ENCODE measurements around the gene OSBPL2. TPM values are rescaled to one million over a fixed set of nuclear protein-coding genes. Genes with fewer than 3 reads are reported as not detected.
A peak's percentile ranks its signal among the peaks of the same experiment; 100 is the strongest.

Gene OSBPL2
- total and polyA plus RNA-seq, 3 donors from 2014 or later, result 48.5 to 57.2 (median 49.8) TPM

GRCh38 chr20:62304331-62305148, 66.2 kb downstream of the OSBPL2 start:
- Histone ChIP-seq H3K27ac (peak overlapping the region in 1 of 2 donors; percentile 24), H3K9me3 (no peaks in the 10 kb centered on the region), H3K4me1 (peaks cover 28% of the 10 kb centered on the region), H3K27me3 (no peaks in the 10 kb centered on the region), H3K4me3 (peak overlapping the region; percentile 71 to 95), H3K36me3 (ENCODE audit: low read depth, missing control alignments) (no peaks in the 10 kb centered on the region)
- intact Hi-C loops (cut with DNase I; ENCODE audit: low total_unique reads), result loop anchor here (5.0 kb wide), 1 partner anchor 78 kb away; no protein-coding TSS in a partner anchor
- WGBS, 2 donors, result 51 to 64% methylated on average over 10 to 29 of the region's 29 CpGs
- TF ChIP-seq POLR2A (IDR thresholded peaks at IDR 0.05), result no peak
- no peak for TF ChIP-seq CTCF (IDR thresholded peaks at IDR 0.05)
- no peak for DNase-seq

DNA sequence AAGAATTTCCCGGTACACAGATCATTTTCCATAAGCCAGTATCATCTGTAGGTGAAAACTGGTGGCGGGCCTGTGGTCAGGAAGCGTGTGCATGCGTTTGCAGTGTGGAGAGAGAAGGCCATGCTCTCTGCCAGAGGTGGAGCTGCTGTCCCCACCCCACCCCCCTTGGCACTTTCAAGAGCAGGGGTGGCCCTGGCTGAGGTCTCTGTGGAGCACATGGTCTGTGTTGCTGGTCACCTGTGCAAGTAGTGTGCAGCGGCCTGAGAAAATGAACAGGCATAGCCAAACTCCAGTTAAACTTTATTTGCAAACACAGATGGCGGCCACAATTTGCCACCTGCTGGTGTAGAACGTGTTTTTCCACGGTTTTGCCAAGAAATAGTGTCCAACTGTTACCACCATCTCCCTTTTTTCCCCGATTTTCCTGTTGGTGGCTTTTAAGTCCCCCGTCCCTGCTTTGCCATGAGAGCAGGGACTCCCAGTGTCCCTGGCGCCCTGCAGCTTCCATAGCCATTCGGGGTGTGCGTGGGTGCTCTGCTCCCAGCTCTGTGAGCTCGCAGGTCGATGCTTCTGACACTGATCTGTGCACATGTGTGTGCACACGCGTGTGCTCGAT, 66.9 kb downstream of the OSBPL2 start:
- WGBS, 2 donors, result 75 to 81% methylated on average over 16 to 18 of the region's 18 CpGs
- no peak overlapping the region for H3K4me3 ChIP-seq
- DNase-seq, result no peak
- peaks cover 23% of the 10 kb centered on the region for H3K4me1 ChIP-seq
- intact Hi-C loops (cut with DNase I; ENCODE audit: low total_unique reads), result no loop called here
- no peaks in the 10 kb centered on the region for H3K27me3 ChIP-seq
- TF ChIP-seq POLR2A (IDR thresholded peaks at IDR 0.05) (no peak), CTCF (IDR thresholded peaks at IDR 0.05) (no peak)
- no peaks in the 10 kb centered on the region for H3K9me3 ChIP-seq
- no peak overlapping the region for H3K27ac ChIP-seq
- H3K36me3 ChIP-seq (ENCODE audit: low read depth, missing control alignments), result no peaks in the 10 kb centered on the region

DNA sequence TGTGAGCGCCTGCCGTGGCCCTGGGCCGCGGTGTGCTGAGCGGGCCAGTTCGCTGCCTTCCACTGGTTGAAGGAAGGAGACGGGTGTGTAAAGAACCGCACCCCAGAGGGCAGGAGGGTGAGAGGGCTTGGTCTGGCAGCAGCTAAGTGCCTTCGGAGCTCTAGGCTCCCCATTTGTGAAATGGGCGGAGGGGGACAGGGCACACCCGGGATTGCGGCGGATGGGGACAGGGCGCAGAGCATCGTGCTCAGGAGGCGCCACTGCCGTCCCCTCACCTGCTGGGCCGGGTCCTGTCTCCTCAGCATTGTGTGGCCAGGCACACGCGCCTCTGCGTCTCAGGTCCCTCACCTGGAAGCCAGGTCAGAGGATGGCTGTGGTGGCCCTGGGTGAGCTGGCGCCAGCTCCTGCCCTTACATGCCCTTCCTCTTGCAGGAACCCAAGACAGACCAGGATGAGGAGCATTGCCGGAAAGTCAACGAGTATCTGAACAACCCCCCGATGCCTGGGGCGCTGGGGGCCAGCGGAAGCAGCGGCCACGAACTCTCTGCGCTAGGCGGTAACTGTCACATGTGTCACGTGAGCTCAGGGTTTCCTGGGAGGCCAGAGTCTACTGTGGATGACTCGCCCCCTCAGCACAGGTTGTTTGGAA, 67.6 kb downstream of the OSBPL2 start:
- H3K4me1 ChIP-seq, result peaks cover 18% of the 10 kb centered on the region
- no peak overlapping the region for H3K4me3 ChIP-seq
- H3K9me3 ChIP-seq, result no peaks in the 10 kb centered on the region
- 86 to 88% methylated on average over 26 to 33 of the region's 33 CpGs for WGBS, 2 donors
- intact Hi-C loops (cut with DNase I; ENCODE audit: low total_unique reads), result no loop called here
- no peak overlapping the region for H3K27ac ChIP-seq
- no peak for DNase-seq
- H3K27me3 ChIP-seq, result no peaks in the 10 kb centered on the region
- TF ChIP-seq POLR2A (IDR thresholded peaks at IDR 0.05) (no peak), CTCF (IDR thresholded peaks at IDR 0.05) (no peak)
- H3K36me3 ChIP-seq (ENCODE audit: low read depth, missing control alignments), result no peaks in the 10 kb centered on the region

DNA sequence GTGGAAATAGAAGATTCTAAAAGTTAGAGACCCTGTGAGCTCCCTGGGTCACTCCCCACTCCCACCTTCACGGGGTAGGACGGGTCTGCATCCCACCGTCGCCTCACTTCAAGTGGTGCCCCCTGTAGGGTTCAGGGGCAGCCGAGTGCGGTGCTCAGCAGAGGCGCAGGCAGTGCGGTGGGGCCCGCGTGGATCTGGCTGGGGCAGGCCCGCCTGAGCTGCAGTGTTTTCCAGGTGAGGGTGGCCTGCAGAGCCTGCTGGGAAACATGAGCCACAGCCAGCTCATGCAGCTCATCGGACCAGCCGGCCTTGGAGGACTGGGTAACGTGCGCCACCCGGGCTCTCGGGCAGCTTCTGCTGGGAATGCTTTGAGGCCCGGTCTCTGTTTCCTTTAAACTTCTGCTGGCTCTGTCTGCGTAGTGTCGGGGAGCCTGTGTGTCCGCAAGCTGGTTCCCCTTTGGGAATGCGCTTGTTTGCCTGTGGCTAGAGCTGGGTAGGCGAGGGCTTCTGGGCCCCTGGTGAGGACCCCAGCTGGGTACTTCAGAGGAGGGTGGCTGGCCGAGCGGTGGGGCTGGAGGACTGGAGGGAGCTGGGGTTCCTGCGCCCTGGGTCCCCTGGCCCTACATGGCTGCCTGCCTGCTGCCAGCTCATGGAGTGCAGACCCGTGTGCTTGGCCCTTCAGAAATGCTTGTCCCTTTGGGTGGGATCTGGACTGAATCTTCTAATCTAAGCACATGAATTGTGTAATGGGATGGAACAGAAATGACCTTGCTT, 68.3 kb downstream of the OSBPL2 start:
- no peaks in the 10 kb centered on the region for H3K27me3 ChIP-seq
- no peak overlapping the region for H3K27ac ChIP-seq
- no peaks in the 10 kb centered on the region for H3K36me3 ChIP-seq (ENCODE audit: low read depth, missing control alignments)
- TF ChIP-seq POLR2A (IDR thresholded peaks at IDR 0.05), result no peak
- no peak for TF ChIP-seq CTCF (IDR thresholded peaks at IDR 0.05)
- 89 to 92% methylated on average over 4 to 27 of the region's 27 CpGs for WGBS, 2 donors
- DNase-seq, result no peak
- intact Hi-C loops (cut with DNase I; ENCODE audit: low total_unique reads), result no loop called here
- H3K9me3 ChIP-seq, result no peaks in the 10 kb centered on the region
- H3K4me3 ChIP-seq, result no peak overlapping the region
- peaks cover 18% of the 10 kb centered on the region for H3K4me1 ChIP-seq

Measured in testis (tissue), 3 donors.